ENCODE measurements around the gene NOVA2.

DNA sequence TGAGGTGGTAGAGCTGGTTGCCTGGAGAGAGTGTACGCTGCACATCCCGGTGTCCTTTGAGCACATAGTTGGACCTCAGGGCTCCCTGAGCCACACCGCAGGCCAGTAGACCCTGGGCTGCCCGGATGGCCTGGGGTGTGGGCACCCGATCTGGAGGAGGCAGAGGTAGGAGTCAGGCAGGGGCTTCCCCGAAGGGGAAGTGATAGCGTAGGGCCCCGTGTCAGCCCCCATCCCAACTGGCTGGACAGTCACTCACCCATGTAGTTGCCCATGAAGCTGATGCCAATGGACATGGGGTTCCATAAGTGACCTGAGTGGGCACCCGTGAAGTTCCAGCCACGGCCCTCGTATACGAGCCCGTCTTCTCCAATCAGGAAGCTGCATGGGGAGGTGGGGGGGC lies 45.6 kb upstream of the NOVA2 start:
- TF ChIP-seq CTCF (conservative IDR thresholded peaks at IDR 0.05), result no peak
- TF ChIP-seq EZH2 (IDR thresholded peaks at IDR 0.05; ENCODE audit: low read depth), result no peak
